H1 (cell line): ENCODE data around the gene ZNF77. TPM values are rescaled to one million over a fixed set of nuclear protein-coding genes. Genes with fewer than 3 reads are reported as not detected.

Experiments
- CTCF ChIA-PET: fragments of 300-600 bp; sonication (Branson Sonifier 250); formaldehyde crosslinking; loops from one replicate; lab custom pipeline; 2021; ENCODE audit not compliant: partially characterized antibody; lab: Charles Lee
- POLR2A ChIA-PET: fragments of 300-600 bp; sonication (Branson Sonifier 250); formaldehyde crosslinking; loops from one replicate; lab custom pipeline; 2021; ENCODE audit warnings: inconsistent platforms; ENCODE audit not compliant: partially characterized antibody; lab: Charles Lee
- DNase-seq, 2 experiments: peaks; one replicate each; pipeline versions ENCODE4 v3.0.0 to v3.0.0-alpha.2; 2010 to 2022; ENCODE audit warnings: low spot score in 2 of 2, low read depth in 1 of 2, mixed read lengths in 1 of 2
- FAIRE-seq: peaks from 2 replicates; lab custom pipeline; 2011; peaks lifted over from hg19 to GRCh38; lab: Jason Lieb, UNC
- H2AFZ ChIP-seq: 2 replicates; pipeline ENCODE4 v1.8.1; 2012; ENCODE audit warnings: low read length, inconsistent platforms
- H2AK5ac ChIP-seq: 2 replicates; pipeline ENCODE4 v1.6.1; 2013; ENCODE audit warnings: low read depth, low read length
- H2BK120ac ChIP-seq: replicated peaks from 2 replicates; pipeline ENCODE3; 2013; ENCODE audit warnings: low read depth, low read length, inconsistent platforms
- H2BK12ac ChIP-seq: 2 replicates; pipeline ENCODE4 v1.6.1; 2013; ENCODE audit warnings: low read depth, low read length
- H2BK15ac ChIP-seq: 2 replicates; pipeline ENCODE4 v1.6.1; 2013; ENCODE audit warnings: low read length
- H2BK20ac ChIP-seq: 2 replicates; pipeline ENCODE4 v1.6.1; 2013; ENCODE audit warnings: low read length
- H2BK5ac ChIP-seq: 2 replicates; pipeline ENCODE4 v1.6.1; 2013; ENCODE audit warnings: low read depth, low read length
- H3K14ac ChIP-seq: 2 replicates; pipeline ENCODE4 v1.6.1; 2013; ENCODE audit warnings: inconsistent platforms; ENCODE audit not compliant: insufficient read length
- H3K18ac ChIP-seq: 2 replicates; pipeline ENCODE4 v1.6.1; 2013; ENCODE audit warnings: low read length; ENCODE audit errors: extremely low read depth
- H3K23ac ChIP-seq: 2 replicates; pipeline ENCODE4 v1.6.1; 2013; ENCODE audit warnings: inconsistent platforms; ENCODE audit not compliant: insufficient read length
- H3K23me2 ChIP-seq: 2 replicates; pipeline ENCODE4 v1.6.1; 2013; ENCODE audit warnings: low read depth, low read length
- H3K27ac ChIP-seq: 2 replicates; pipeline ENCODE4 v1.6.1; 2011; ENCODE audit warnings: low read depth, low read length, inconsistent platforms
- H3K27me3 ChIP-seq, 4 experiments: replicated peaks in 1 of 4; 1 replicate in 1 of 4; 2 replicates in 3 of 4; pipeline versions ENCODE4 v1.6.1 to v1.8.1; 2011 to 2013; ENCODE audit warnings: low read length in 3 of 4, mild to moderate bottlenecking in 3 of 4, inconsistent platforms in 2 of 4, mixed read lengths in 2 of 4, moderate library complexity in 1 of 4; ENCODE audit not compliant: control insufficient read depth in 3 of 4, insufficient read depth in 3 of 4; ENCODE audit errors: extremely low read depth in 1 of 4
- H3K36me3 ChIP-seq, 4 experiments: 2 replicates each; pipeline versions ENCODE4 v1.6.1 to v1.8.1; 2011 to 2013; ENCODE audit warnings: mild to moderate bottlenecking in 4 of 4, low read length in 3 of 4, moderate library complexity in 2 of 4, control low read depth in 1 of 4, inconsistent platforms in 1 of 4; ENCODE audit not compliant: insufficient read depth in 4 of 4, control insufficient read depth in 2 of 4
- H3K4ac ChIP-seq: replicated peaks from 2 replicates; pipeline ENCODE3; 2013; ENCODE audit warnings: low read length, low read depth, mixed read lengths, inconsistent platforms; ENCODE audit not compliant: insufficient read length
- H3K4me1 ChIP-seq, 4 experiments: replicated peaks in 1 of 4; 1 replicate in 1 of 4; 2 replicates in 3 of 4; pipeline versions ENCODE4 v1.6.1 to v1.8.1; 2011 to 2013; ENCODE audit warnings: low read length in 3 of 4, inconsistent platforms in 2 of 4, mixed read lengths in 1 of 4; ENCODE audit not compliant: insufficient read depth in 4 of 4, control insufficient read depth in 3 of 4
- H3K4me2 ChIP-seq, 2 experiments: 2 replicates each; pipeline versions ENCODE4 v1.6.1 to v1.8.1; 2011 to 2013; ENCODE audit warnings: low read depth in 2 of 2, low read length in 2 of 2, control low read depth in 1 of 2, inconsistent platforms in 1 of 2, mild to moderate bottlenecking in 1 of 2; ENCODE audit not compliant: insufficient read depth in 1 of 2
- H3K4me3 ChIP-seq, 4 experiments: fragments of 200-600, 300-600 bp in 1 of 4; sonication (generic), shearing (Covaris generic), sonication (Bioruptor Twin) in 1 of 4; 2 replicates each; pipeline versions ENCODE4 v1.5.1 to v1.8.1; 2011 to 2016; ENCODE audit warnings: low read length in 4 of 4, low read depth in 3 of 4, control low read depth in 2 of 4, inconsistent platforms in 2 of 4, mild to moderate bottlenecking in 2 of 4, mixed read lengths in 1 of 4, moderate library complexity in 1 of 4; ENCODE audit not compliant: insufficient read depth in 2 of 4; ENCODE audit errors: extremely low read depth in 1 of 4
- H3K56ac ChIP-seq: replicated peaks from 2 replicates; pipeline ENCODE3; 2013; ENCODE audit warnings: low read depth, mild to moderate bottlenecking, mixed read lengths, low read length, inconsistent platforms; ENCODE audit not compliant: insufficient read length
- H3K79me1 ChIP-seq: 2 replicates; pipeline ENCODE4 v1.6.1; 2013; ENCODE audit warnings: low read depth, low read length, control low read depth
- H3K79me2 ChIP-seq, 2 experiments: 2 replicates each; pipeline versions ENCODE4 v1.6.1 to v1.8.1; 2012 to 2013; ENCODE audit warnings: low read length in 2 of 2, mild to moderate bottlenecking in 2 of 2, inconsistent platforms in 1 of 2; ENCODE audit not compliant: insufficient read depth in 2 of 2, control insufficient read depth in 1 of 2
- H3K9ac ChIP-seq, 4 experiments: replicated peaks in 1 of 4; 1 replicate in 1 of 4; 2 replicates in 3 of 4; pipeline versions ENCODE4 v1.6.1 to v1.8.1; 2011 to 2013; ENCODE audit warnings: low read depth in 3 of 4, low read length in 3 of 4, control low read depth in 2 of 4, mild to moderate bottlenecking in 2 of 4, moderate library complexity in 2 of 4, inconsistent platforms in 1 of 4; ENCODE audit errors: extremely low read depth in 1 of 4
- H3K9me3 ChIP-seq, 2 experiments: 2 replicates each; pipeline versions ENCODE4 v1.6.1 to v1.8.1; 2012 to 2013; ENCODE audit warnings: mild to moderate bottlenecking in 2 of 2, moderate library complexity in 2 of 2, control low read depth in 1 of 2, inconsistent platforms in 1 of 2, low read depth in 1 of 2, low read length in 1 of 2, mixed read lengths in 1 of 2; ENCODE audit not compliant: insufficient read depth in 2 of 2
- H4K20me1 ChIP-seq, 2 experiments: replicated peaks in 1 of 2; 2 replicates each; pipeline versions ENCODE3 to v1.8.1; 2011 to 2013; ENCODE audit warnings: inconsistent platforms in 2 of 2, low read length in 2 of 2, mild to moderate bottlenecking in 1 of 2; ENCODE audit not compliant: insufficient read depth in 2 of 2, control insufficient read depth in 1 of 2
- H4K5ac ChIP-seq: 2 replicates; pipeline ENCODE4 v1.6.1; 2013; ENCODE audit warnings: low read length, low read depth, mixed read lengths, inconsistent platforms; ENCODE audit not compliant: insufficient read length
- H4K8ac ChIP-seq: 2 replicates; pipeline ENCODE4 v1.8.0; 2013; ENCODE audit warnings: mild to moderate bottlenecking, moderate library complexity, low read length, inconsistent platforms; ENCODE audit not compliant: insufficient read depth; ENCODE audit errors: extremely low read depth
- H4K91ac ChIP-seq: replicated peaks from 2 replicates; pipeline ENCODE3; 2013; ENCODE audit warnings: low read length, mixed read lengths, inconsistent platforms; ENCODE audit not compliant: insufficient read length
- CTCF ChIP-seq, 3 experiments: IDR thresholded peaks; 1 replicate in 2 of 3; 2 replicates in 1 of 3; pipeline versions ENCODE4 v1.5.1 to v1.6.1; 2011; ENCODE audit warnings: low read length in 3 of 3, mild to moderate bottlenecking in 3 of 3, inconsistent platforms in 2 of 3, low read depth in 1 of 3, moderate library complexity in 1 of 3; ENCODE audit not compliant: insufficient read depth in 1 of 3; ENCODE audit errors: control extremely low read depth in 1 of 3
- KDM1A ChIP-seq: fragments of 200-600, 300-600 bp; sonication (generic); IDR thresholded peaks from 2 replicates; pipeline ENCODE4 v1.7.1; 2016; ENCODE audit warnings: mild to moderate bottlenecking, low read length, borderline replicate concordance
- MAFK ChIP-seq: IDR thresholded peaks from 2 replicates; pipeline ENCODE4 v1.6.1; 2012; ENCODE audit warnings: low read depth, mild to moderate bottlenecking, improper control_type of control experiment, low read length
- MAX ChIP-seq: IDR thresholded peaks from 2 replicates; pipeline ENCODE4 v1.6.1; 2012; ENCODE audit warnings: inconsistent platforms
- RAD21 ChIP-seq, 2 experiments: IDR thresholded peaks in 1 of 2; conservative IDR thresholded peaks in 1 of 2; 2 replicates each; pipeline ENCODE4 v1.6.1; 2011; ENCODE audit warnings: low read depth in 2 of 2, low read length in 2 of 2, improper control_type of control experiment in 1 of 2, inconsistent platforms in 1 of 2, mild to moderate bottlenecking in 1 of 2, moderate library complexity in 1 of 2
- SIX5 ChIP-seq: IDR thresholded peaks from 2 replicates; pipeline ENCODE4 v1.6.1; 2011; ENCODE audit warnings: mild to moderate bottlenecking, low read depth, low read length
- SUZ12 ChIP-seq: fragments of 200-600 bp; sonication (generic); IDR thresholded peaks from 2 replicates; pipeline ENCODE4 v1.6.1; 2012; ENCODE audit warnings: mild to moderate bottlenecking, inconsistent platforms, low read length, moderate library complexity, mixed read lengths
- WGBS, 2 experiments: shearing (Covaris generic) in 1 of 2; methylation state at CpG; one replicate each; pipeline versions ENCODE4 v1.1.6 to v1.1.7; 2013 to 2015; ENCODE audit warnings: low lambda C conversion rate in 2 of 2, mixed read lengths in 2 of 2, inconsistent platforms in 1 of 2, low coverage in 1 of 2, missing lambda C conversion rate in 1 of 2; ENCODE audit not compliant: insufficient replicate concordance in 2 of 2, insufficient coverage in 1 of 2, insufficient read length in 1 of 2; ENCODE audit errors: extremely low coverage in 1 of 2, missing lambda C conversion rate in 1 of 2; 5-methylcytosine and 5-hydroxymethylcytosine counted together
- polyA plus RNA-seq, 7 experiments: library from polyadenylated mRNA; depleted of rRNA in 3 of 7; stranded (reverse) in 5 of 7; unstranded in 2 of 7; fragments of >200 nt in 5 of 7; fragments of 200-250 nt in 2 of 7; gene quantifications; 1 replicate in 5 of 7; 2 replicates in 1 of 7; 4 replicates in 1 of 7; pipeline versions ENCODE4 v1.2.1 to v1.2.3, GENCODE V29; 2011 to 2013; ENCODE audit warnings: missing spikeins in 2 of 7, mixed read lengths in 2 of 7
- total RNA-seq: library from RNA; stranded (reverse); fragmentation: NEBNext Ultra II Directional; extraction: Animal tissue kit (Norgen Biotek cat#: 25700); gene quantifications from 2 replicates; pipeline ENCODE4 v1.2.1, GENCODE V29; 2021
- TF ChIP-seq, protein P1 (sequence below): IDR thresholded peaks from 2 replicates; pipeline ENCODE4 v1.6.1; 2012; ENCODE audit warnings: inconsistent platforms

The ZNF77 gene
- total and polyA plus RNA-seq, 2 of the 8 experiments (the other 6 are each of a cell fraction or from before 2014, with no cell fraction given): 2.9 to 4.7 TPM

DNA sequence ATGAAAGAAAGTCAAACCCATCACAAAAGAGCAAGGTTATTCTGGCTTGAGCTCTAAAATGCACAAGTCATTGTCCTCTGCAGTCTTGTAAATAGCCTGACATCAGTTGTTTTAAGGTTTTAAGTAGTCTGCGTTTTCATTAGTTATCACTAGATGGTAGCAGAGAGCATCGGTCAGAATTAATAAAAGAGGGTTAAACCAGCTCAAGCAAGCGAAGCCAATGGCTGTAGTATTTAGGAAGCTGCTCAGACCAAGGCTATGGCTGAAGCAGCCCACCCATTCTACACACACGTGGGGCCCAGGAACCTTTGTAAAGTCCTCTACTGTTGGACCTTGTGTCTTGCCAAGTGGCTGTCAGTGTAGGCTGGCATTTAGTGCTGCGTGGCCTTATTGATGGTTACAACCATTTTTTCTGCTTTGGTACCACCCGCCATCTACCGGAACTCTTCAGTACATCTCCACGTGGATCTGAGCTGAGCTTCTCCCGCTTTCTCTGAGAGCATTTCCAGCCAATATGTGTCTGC is 57.3 kb downstream of the ZNF77 start:
- H3K23ac ChIP-seq: no peak overlapping the region
- H4K91ac ChIP-seq: no peak overlapping the region
- H2AK5ac ChIP-seq: no peak overlapping the region
- H3K18ac ChIP-seq: no peak overlapping the region
- H3K4me2 ChIP-seq: peak overlapping the region in 1 of 2 experiments; percentile 4; a peak in 1 of 4 replicates
- no peak overlapping the region for H3K27ac ChIP-seq
- no peak overlapping the region for H3K14ac ChIP-seq
- H3K36me3 ChIP-seq: no peaks in the 10 kb centered on the region
- H4K20me1 ChIP-seq: no peaks in the 10 kb centered on the region
- ChIA-PET CTCF (interaction anchor here (0.5 to 2.8 kb wide), 30 partner anchors 9 to 1140 kb away, joined by 3 to 12 read pairs (median 3); partner anchors contain the start of genes ZNF555 and ZNF57), POLR2A (interaction anchor here (0.9 to 1.2 kb wide), 5 partner anchors 15 to 135 kb away, joined by 3 to 6 read pairs (median 3); no protein-coding TSS in a partner anchor)
- peak; percentile 92 for FAIRE-seq
- peak in 1 of 2 experiments; percentile 51 for DNase-seq
- H3K4me3 ChIP-seq: no peak overlapping the region
- no peak overlapping the region for H3K56ac ChIP-seq
- H2AFZ ChIP-seq: peak overlapping the region; percentile 81
- H3K9ac ChIP-seq: no peak overlapping the region
- H2BK5ac ChIP-seq: 0 out of 2 replicates have a peak overlapping the region, but pooled peaks have one; percentile 17
- H3K4ac ChIP-seq: no peak overlapping the region
- peaks cover 6 to 28% of the 10 kb centered on the region in 2 experiments; a peak in 3 of 4 replicates for H3K9me3 ChIP-seq
- H2BK15ac ChIP-seq: 0 out of 2 replicates have a peak overlapping the region, but pooled peaks have one; percentile 13
- no peaks in the 10 kb centered on the region for H3K4me1 ChIP-seq
- peak overlapping the region; percentile 45; the same call in 1 of the 2 replicates for H2BK12ac ChIP-seq
- H2BK120ac ChIP-seq: no peak overlapping the region
- no peaks in the 10 kb centered on the region for H3K27me3 ChIP-seq
- H2BK20ac ChIP-seq: no peak overlapping the region
- H3K23me2 ChIP-seq: no peaks in the 10 kb centered on the region
- 47% methylated on average over 9 of the region's 9 CpGs; no CpG with 5 or more reads in 1 of the 2 experiments for WGBS, 2 experiments
- peak overlapping the region; percentile 89; the same call in 1 of the 2 replicates for H4K8ac ChIP-seq
- no peak overlapping the region for H4K5ac ChIP-seq
- no peaks in the 10 kb centered on the region for H3K79me1 ChIP-seq
- H3K79me2 ChIP-seq: no peaks in the 10 kb centered on the region
- no peak for TF ChIP-seq SIX5
- no peak for TF ChIP-seq SUZ12
- TF ChIP-seq KDM1A: no peak
- peak; percentile 46 to 56 for TF ChIP-seq RAD21 (IDR thresholded peaks at IDR 0.05 in 1 of 2, conservative IDR thresholded peaks at IDR 0.05 in 1 of 2; ENCODE audit: low read depth in 2 of 2, low read length in 2 of 2)
- TF ChIP-seq MAFK: peak; percentile 23; the same call in 1 of the 2 replicates
- peak in 2 of 3 experiments; percentile 40 to 63; a peak in 3 of 4 replicates for TF ChIP-seq CTCF (IDR thresholded peaks at IDR 0.05; ENCODE audit: control extremely low read depth in 1 of 3, insufficient read depth in 1 of 3, low read depth in 1 of 3, low read length in 3 of 3)
- peak; percentile 57; the same call in 1 of the 2 replicates for TF ChIP-seq MAX
- TF ChIP-seq, protein P1, sequence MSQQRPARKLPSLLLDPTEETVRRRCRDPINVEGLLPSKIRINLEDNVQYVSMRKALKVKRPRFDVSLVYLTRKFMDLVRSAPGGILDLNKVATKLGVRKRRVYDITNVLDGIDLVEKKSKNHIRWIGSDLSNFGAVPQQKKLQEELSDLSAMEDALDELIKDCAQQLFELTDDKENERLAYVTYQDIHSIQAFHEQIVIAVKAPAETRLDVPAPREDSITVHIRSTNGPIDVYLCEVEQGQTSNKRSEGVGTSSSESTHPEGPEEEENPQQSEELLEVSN: peak; percentile 79
